Esophagus muscularis mucosa (tissue), 4 donors: ENCODE data around the gene ARHGAP9. TPM values are rescaled to one million over a fixed set of nuclear protein-coding genes. Genes with fewer than 3 reads are reported as not detected.

Experiments used
- DNase-seq: peaks from one replicate; pipeline ENCODE4 v3.0.0-alpha.2; 2017; ENCODE audit errors: extremely low spot score
- H3K27ac ChIP-seq, 4 donors: fragments of 200-600 bp; sonication (generic); replicated peaks in 1 of 4; 1 replicate in 3 of 4; 2 replicates in 1 of 4; pipeline ENCODE4 v1.5.1; 2016 to 2019; ENCODE audit warnings: mild to moderate bottlenecking in 1 of 4
- H3K27me3 ChIP-seq, 4 donors: fragments of 200-600 bp; sonication (generic); one replicate each; pipeline versions ENCODE4 v1.5.1 to v1.6.0; 2016 to 2019
- H3K36me3 ChIP-seq, 4 donors: fragments of 200-600 bp; sonication (generic); one replicate each; pipeline ENCODE4 v1.5.1; 2016 to 2019
- H3K4me1 ChIP-seq, 4 donors: fragments of 200-600 bp; sonication (generic); one replicate each; pipeline ENCODE4 v1.5.1; 2016 to 2019
- H3K4me3 ChIP-seq, 4 donors: fragments of 200-600 bp; sonication (generic); 1 replicate in 2 of 4; 2 replicates in 2 of 4; pipeline ENCODE4 v1.5.1; 2016 to 2019; ENCODE audit warnings: mild to moderate bottlenecking in 4 of 4, moderate library complexity in 1 of 4
- H3K9me3 ChIP-seq, 4 donors: fragments of 200-600 bp; sonication (generic); 1 replicate in 3 of 4; 2 replicates in 1 of 4; pipeline ENCODE4 v1.5.1; 2016 to 2019
- EP300 ChIP-seq: sonication (generic); formaldehyde crosslinking; IDR thresholded peaks from one replicate; pipeline ENCODE4 v1.6.1; 2017; ENCODE audit warnings: antibody characterized with exemption
- POLR2A ChIP-seq: fragments of 450-650 bp; IDR thresholded peaks from one replicate; pipeline ENCODE4 v1.6.1; 2017; ENCODE audit warnings: antibody characterized with exemption, moderate library complexity, mild to moderate bottlenecking, low read depth
- POLR2AphosphoS5 ChIP-seq, 2 donors: sonication (generic); formaldehyde crosslinking; IDR thresholded peaks; one replicate each; pipeline ENCODE4 v1.6.1; 2017; ENCODE audit warnings: antibody characterized with exemption in 2 of 2
- WGBS: methylation state at CpG from one replicate; pipeline ENCODE4 v1.1.5; 2018; 5-methylcytosine and 5-hydroxymethylcytosine counted together
- intact Hi-C: fragments of 100-400 bp; cut with DNase I; formaldehyde crosslinking; loops from one replicate; pipeline ENCODE4 v1.15.1; 2023
- total RNA-seq, 4 donors: library from RNA; depleted of rRNA; stranded (reverse); fragments of >200 nt; gene quantifications; one replicate each; pipeline versions ENCODE4 v1.1.0 to v1.2.1, GENCODE V29; 2016
- TF ChIP-seq, protein P1 (sequence below), 3 experiments: fragments of 200-600 bp in 2 of 3; fragments of 450-650 bp in 1 of 3; sonication (generic) in 2 of 3; IDR thresholded peaks; one replicate each; pipeline ENCODE4 v1.5.1; 2017 to 2019; ENCODE audit warnings: antibody characterized with exemption in 3 of 3, mild to moderate bottlenecking in 2 of 3, moderate library complexity in 1 of 3

Gene ARHGAP9
- total RNA-seq, 4 donors from 2014 or later = 6.0 to 12.9 (median 8.8) TPM

DNA sequence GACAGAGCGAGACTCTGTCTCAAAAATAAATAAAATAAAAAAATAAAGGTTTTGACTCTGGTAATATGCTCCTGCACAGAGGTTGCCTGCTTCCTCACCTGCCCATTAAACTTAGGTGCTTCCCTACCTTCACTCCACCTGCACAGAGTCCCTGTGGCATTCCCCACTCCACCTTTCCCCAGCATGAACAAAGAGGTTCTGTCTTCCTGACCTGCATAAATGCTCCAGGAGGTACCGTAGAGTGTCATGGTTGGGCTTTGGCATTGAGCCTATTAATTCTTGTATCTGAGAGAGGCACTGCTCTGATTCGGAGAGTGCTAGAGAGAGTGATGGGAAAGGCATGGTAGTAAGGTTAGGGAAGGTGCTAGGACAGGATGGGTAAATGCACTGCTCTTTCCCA is 6.3 kb downstream of the ARHGAP9 start:
- Histone ChIP-seq H3K9me3 (no peaks in the 10 kb centered on the region), H3K4me3 (no peak overlapping the region), H3K27ac (no peak overlapping the region), H3K27me3 (peaks cover 0 to 95% (median 37%) of the 10 kb centered on the region in 4 donors), H3K36me3 (no peaks in the 10 kb centered on the region), H3K4me1 (peaks cover 13 to 20% (median 18%) of the 10 kb centered on the region in 4 donors)
- WGBS = 39% methylated on average over 3 of the region's 3 CpGs
- TF ChIP-seq, protein P1, sequence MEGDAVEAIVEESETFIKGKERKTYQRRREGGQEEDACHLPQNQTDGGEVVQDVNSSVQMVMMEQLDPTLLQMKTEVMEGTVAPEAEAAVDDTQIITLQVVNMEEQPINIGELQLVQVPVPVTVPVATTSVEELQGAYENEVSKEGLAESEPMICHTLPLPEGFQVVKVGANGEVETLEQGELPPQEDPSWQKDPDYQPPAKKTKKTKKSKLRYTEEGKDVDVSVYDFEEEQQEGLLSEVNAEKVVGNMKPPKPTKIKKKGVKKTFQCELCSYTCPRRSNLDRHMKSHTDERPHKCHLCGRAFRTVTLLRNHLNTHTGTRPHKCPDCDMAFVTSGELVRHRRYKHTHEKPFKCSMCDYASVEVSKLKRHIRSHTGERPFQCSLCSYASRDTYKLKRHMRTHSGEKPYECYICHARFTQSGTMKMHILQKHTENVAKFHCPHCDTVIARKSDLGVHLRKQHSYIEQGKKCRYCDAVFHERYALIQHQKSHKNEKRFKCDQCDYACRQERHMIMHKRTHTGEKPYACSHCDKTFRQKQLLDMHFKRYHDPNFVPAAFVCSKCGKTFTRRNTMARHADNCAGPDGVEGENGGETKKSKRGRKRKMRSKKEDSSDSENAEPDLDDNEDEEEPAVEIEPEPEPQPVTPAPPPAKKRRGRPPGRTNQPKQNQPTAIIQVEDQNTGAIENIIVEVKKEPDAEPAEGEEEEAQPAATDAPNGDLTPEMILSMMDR (IDR thresholded peaks at IDR 0.05) = no peak
- intact Hi-C loops = no loop called here
- DNase-seq = no peak

DNA sequence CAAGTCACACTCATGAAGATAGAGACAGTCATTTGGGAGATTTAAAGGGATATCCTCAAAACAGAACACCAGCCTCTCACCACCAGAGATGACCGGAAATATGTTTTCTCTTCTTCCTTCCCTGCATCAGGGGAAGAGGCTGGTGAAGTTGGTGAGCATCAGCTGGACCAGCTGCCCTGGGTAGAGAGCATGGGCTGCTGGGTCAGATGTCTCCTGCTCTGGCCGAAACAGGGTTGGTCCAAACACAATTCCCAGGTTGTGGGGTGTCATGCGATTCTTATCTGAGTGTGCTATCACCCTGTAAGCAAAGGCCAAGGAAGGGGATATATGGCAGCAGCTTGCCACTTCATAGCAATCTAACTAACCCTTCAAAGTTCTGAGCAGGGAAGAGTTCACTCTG is 7.3 kb downstream of the ARHGAP9 start:
- Histone ChIP-seq H3K27ac (no peak overlapping the region), H3K9me3 (no peaks in the 10 kb centered on the region), H3K27me3 (peaks cover 0 to 94% (median 34%) of the 10 kb centered on the region in 4 donors), H3K4me1 (peaks cover 13 to 20% (median 18%) of the 10 kb centered on the region in 4 donors), H3K4me3 (no peak overlapping the region), H3K36me3 (no peaks in the 10 kb centered on the region)
- TF ChIP-seq, protein P1 (IDR thresholded peaks at IDR 0.05) = no peak
- TF ChIP-seq POLR2AphosphoS5 (IDR thresholded peaks at IDR 0.05) (no peak), POLR2A (no peak), EP300 (no peak)
- WGBS = 92% methylated on average over 3 of the region's 3 CpGs
- no peak for DNase-seq
- intact Hi-C loops = no loop called here

DNA sequence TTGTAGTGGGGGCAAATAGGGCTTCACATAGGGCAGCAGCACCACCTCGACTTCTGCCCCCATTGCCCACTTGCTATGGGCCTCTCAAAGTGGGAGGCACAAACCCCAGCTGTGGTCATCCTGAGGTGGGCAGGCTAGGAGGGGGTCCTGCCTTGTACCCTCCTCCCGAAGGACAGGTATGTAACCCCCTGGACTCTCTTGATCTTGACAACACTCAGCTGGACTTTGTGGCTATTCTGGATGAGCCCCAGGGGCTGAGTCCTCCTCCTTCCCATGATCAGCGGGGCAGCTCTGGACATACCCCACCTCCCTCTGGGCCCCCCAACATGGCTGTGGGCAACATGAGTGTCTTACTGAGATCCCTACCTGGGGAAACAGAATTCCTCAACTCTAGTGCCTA is 8.0 kb downstream of the ARHGAP9 start:
- intact Hi-C loops = no loop called here
- TF ChIP-seq, protein P1 (IDR thresholded peaks at IDR 0.05) = no peak
- TF ChIP-seq POLR2AphosphoS5 (IDR thresholded peaks at IDR 0.05) (no peak), POLR2A (no peak)
- Histone ChIP-seq H3K27ac (no peak overlapping the region), H3K36me3 (no peaks in the 10 kb centered on the region), H3K9me3 (no peaks in the 10 kb centered on the region), H3K4me1 (peaks cover 13 to 20% (median 18%) of the 10 kb centered on the region in 4 donors), H3K27me3 (peaks cover 0 to 93% (median 29%) of the 10 kb centered on the region in 4 donors), H3K4me3 (no peak overlapping the region)
- 92% methylated on average over 3 of the region's 3 CpGs for WGBS
- no peak for DNase-seq

DNA sequence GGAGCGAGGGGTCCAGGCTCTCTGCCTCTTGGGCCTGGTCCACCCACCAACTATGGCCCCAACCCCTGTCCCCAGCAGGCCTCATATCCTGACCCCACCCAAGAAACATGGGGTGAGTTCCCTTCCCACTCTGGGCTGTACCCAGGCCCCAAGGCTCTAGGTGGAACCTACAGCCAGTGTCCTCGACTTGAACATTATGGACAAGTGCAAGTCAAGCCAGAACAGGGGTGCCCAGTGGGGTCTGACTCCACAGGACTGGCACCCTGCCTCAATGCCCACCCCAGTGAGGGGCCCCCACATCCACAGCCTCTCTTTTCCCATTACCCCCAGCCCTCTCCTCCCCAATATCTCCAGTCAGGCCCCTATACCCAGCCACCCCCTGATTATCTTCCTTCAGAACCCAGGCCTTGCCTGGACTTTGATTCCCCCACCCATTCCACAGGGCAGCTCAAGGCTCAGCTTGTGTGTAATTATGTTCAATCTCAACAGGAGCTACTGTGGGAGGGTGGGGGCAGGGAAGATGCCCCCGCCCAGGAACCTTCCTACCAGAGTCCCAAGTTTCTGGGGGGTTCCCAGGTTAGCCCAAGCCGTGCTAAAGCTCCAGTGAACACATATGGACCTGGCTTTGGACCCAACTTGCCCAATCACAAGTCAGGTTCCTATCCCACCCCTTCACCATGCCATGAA is 8.6 kb downstream of the ARHGAP9 start:
- no peak for DNase-seq
- WGBS = 82% methylated on average over 4 of the region's 4 CpGs
- peaks cover 0 to 87% (median 23%) of the 10 kb centered on the region in 4 donors for H3K27me3 ChIP-seq

More for the DNA sequence above, 8.6 kb downstream of the ARHGAP9 start:
- Histone ChIP-seq H3K36me3 (no peaks in the 10 kb centered on the region), H3K4me3 (no peak overlapping the region), H3K4me1 (peaks cover 11 to 15% (median 14%) of the 10 kb centered on the region in 4 donors), H3K9me3 (no peaks in the 10 kb centered on the region), H3K27ac (no peak overlapping the region)
- TF ChIP-seq POLR2AphosphoS5 (IDR thresholded peaks at IDR 0.05) (no peak), POLR2A (no peak), EP300 (no peak)
- TF ChIP-seq, protein P1 (IDR thresholded peaks at IDR 0.05) = no peak
- intact Hi-C loops = no loop called here
